Tibial nerve (tissue), 4 donors: ENCODE results near the gene STRIP1. TPM values are rescaled to one million over a fixed set of nuclear protein-coding genes. Genes with fewer than 3 reads are reported as not detected.
A peak's percentile ranks its signal among the peaks of the same experiment; 100 is the strongest.

Source experiments
- DNase-seq, 2 donors: peaks; one replicate each; pipeline ENCODE4 v3.0.0-alpha.2; 2019; ENCODE audit warnings: low spot score in 2 of 2
- H3K27ac ChIP-seq, 4 donors: fragments of 200-600 bp; sonication (generic) in 3 of 4; one replicate each; pipeline ENCODE4 v1.5.1; 2017 to 2019; ENCODE audit warnings: mild to moderate bottlenecking in 1 of 4
- H3K27me3 ChIP-seq, 2 donors: fragments of 200-600 bp; sonication (generic) in 1 of 2; one replicate each; pipeline versions ENCODE4 v1.5.1 to v1.6.0; 2017 to 2019
- H3K36me3 ChIP-seq, 3 donors: fragments of 200-600 bp; sonication (generic); one replicate each; pipeline ENCODE4 v1.5.1; 2018 to 2019
- H3K4me1 ChIP-seq, 4 donors: fragments of 200-600 bp; sonication (generic) in 3 of 4; one replicate each; pipeline ENCODE4 v1.5.1; 2017 to 2019
- H3K4me3 ChIP-seq, 4 donors: fragments of 200-600 bp; sonication (generic) in 3 of 4; one replicate each; pipeline ENCODE4 v1.5.1; 2017 to 2019; ENCODE audit warnings: mild to moderate bottlenecking in 1 of 4, moderate library complexity in 1 of 4
- H3K9me3 ChIP-seq, 4 donors: fragments of 200-600 bp; sonication (generic) in 3 of 4; one replicate each; pipeline ENCODE4 v1.5.1; 2017 to 2019
- EP300 ChIP-seq, 2 donors: sonication (generic); formaldehyde crosslinking; IDR thresholded peaks; one replicate each; pipeline ENCODE4 v1.6.1; 2017; ENCODE audit warnings: antibody characterized with exemption in 2 of 2, mild to moderate bottlenecking in 1 of 2
- POLR2A ChIP-seq, 2 donors: fragments of 450-650 bp; IDR thresholded peaks; one replicate each; pipeline ENCODE4 v1.6.1; 2017; ENCODE audit warnings: antibody characterized with exemption in 2 of 2, mild to moderate bottlenecking in 2 of 2, moderate library complexity in 2 of 2
- WGBS, 2 donors: methylation state at CpG; one replicate each; pipeline ENCODE4 v1.1.5; 2018; 5-methylcytosine and 5-hydroxymethylcytosine counted together
- total RNA-seq, 4 donors: library from RNA; depleted of rRNA; stranded (reverse); fragments of >200 nt; gene quantifications; one replicate each; pipeline ENCODE4 v1.1.0, GENCODE V29; 2016
- TF ChIP-seq, protein P1 (sequence below), 5 experiments: fragments of 200-600 bp in 3 of 5; fragments of 450-650 bp in 2 of 5; sonication (generic) in 3 of 5; IDR thresholded peaks; one replicate each; pipeline ENCODE4 v1.5.1; 2016 to 2019; ENCODE audit warnings: antibody characterized with exemption in 5 of 5, mild to moderate bottlenecking in 3 of 5, moderate library complexity in 2 of 5

Gene STRIP1
- total RNA-seq, 4 donors from 2014 or later: 37.7 to 43.5 (median 39.7) TPM

DNA sequence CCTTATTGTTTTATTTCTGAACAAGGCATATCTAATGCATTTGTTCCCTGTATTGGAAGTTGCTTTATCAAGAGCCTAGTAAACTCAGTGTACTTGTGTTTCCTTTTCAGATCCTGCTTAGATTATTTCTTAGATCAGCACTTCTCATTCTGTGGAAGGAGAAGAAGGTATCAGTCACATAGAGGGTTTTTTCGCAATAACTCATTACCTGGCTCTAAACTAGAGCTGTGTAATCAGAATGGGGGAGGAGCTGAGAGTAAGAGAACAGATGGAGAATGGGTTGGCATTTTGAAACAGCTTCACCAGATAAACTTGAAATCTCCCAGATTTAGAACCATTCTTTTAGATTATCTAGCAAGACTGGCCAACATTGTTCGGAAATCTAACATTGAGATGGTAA, 38.9 kb upstream of the STRIP1 start:
- H3K4me1 ChIP-seq: peaks cover 0 to 72% (median 12%) of the 10 kb centered on the region in 4 donors
- no peak for TF ChIP-seq POLR2A (IDR thresholded peaks at IDR 0.05)
- TF ChIP-seq EP300 (IDR thresholded peaks at IDR 0.05): no peak
- TF ChIP-seq, protein P1, sequence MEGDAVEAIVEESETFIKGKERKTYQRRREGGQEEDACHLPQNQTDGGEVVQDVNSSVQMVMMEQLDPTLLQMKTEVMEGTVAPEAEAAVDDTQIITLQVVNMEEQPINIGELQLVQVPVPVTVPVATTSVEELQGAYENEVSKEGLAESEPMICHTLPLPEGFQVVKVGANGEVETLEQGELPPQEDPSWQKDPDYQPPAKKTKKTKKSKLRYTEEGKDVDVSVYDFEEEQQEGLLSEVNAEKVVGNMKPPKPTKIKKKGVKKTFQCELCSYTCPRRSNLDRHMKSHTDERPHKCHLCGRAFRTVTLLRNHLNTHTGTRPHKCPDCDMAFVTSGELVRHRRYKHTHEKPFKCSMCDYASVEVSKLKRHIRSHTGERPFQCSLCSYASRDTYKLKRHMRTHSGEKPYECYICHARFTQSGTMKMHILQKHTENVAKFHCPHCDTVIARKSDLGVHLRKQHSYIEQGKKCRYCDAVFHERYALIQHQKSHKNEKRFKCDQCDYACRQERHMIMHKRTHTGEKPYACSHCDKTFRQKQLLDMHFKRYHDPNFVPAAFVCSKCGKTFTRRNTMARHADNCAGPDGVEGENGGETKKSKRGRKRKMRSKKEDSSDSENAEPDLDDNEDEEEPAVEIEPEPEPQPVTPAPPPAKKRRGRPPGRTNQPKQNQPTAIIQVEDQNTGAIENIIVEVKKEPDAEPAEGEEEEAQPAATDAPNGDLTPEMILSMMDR (IDR thresholded peaks at IDR 0.05): no peak
- H3K27ac ChIP-seq: peak overlapping the region in 2 of 4 donors; percentile 21 to 30
- H3K9me3 ChIP-seq: no peaks in the 10 kb centered on the region
- no peak for DNase-seq
- H3K36me3 ChIP-seq: peaks cover 0 to 11% (median 0%) of the 10 kb centered on the region in 3 donors
- 99 to 100% methylated on average over 2 of the region's 2 CpGs for WGBS, 2 donors
- no peaks in the 10 kb centered on the region for H3K27me3 ChIP-seq
- H3K4me3 ChIP-seq: no peak overlapping the region

DNA sequence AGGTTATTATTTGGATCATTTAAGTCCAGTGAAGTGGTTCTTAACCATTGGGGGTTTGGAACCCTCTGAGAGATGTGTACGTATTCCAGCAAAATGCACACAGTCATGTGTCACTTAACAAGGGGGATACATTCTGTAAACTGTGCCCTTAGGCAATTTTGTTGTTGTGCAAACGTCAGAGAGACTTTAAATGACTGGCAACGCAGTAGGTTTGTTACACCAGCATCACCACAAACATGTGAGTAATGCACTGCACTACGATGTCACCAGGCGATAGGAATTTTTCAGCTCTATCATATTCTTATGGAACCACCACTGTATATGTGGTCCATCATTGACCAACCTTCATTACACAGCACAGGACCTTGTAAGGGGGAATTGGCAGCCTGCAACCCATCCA, 37.9 kb upstream of the STRIP1 start:
- no peak for DNase-seq
- Histone ChIP-seq H3K27me3 (no peaks in the 10 kb centered on the region), H3K36me3 (peaks cover 0 to 11% (median 0%) of the 10 kb centered on the region in 3 donors), H3K27ac (no peak overlapping the region), H3K4me3 (no peak overlapping the region), H3K9me3 (no peaks in the 10 kb centered on the region), H3K4me1 (peaks cover 0 to 63% (median 12%) of the 10 kb centered on the region in 4 donors)
- WGBS, 2 donors: 84 to 87% methylated on average over 5 of the region's 5 CpGs
- no peak for TF ChIP-seq POLR2A (IDR thresholded peaks at IDR 0.05)
- TF ChIP-seq, protein P1 (IDR thresholded peaks at IDR 0.05): no peak

DNA sequence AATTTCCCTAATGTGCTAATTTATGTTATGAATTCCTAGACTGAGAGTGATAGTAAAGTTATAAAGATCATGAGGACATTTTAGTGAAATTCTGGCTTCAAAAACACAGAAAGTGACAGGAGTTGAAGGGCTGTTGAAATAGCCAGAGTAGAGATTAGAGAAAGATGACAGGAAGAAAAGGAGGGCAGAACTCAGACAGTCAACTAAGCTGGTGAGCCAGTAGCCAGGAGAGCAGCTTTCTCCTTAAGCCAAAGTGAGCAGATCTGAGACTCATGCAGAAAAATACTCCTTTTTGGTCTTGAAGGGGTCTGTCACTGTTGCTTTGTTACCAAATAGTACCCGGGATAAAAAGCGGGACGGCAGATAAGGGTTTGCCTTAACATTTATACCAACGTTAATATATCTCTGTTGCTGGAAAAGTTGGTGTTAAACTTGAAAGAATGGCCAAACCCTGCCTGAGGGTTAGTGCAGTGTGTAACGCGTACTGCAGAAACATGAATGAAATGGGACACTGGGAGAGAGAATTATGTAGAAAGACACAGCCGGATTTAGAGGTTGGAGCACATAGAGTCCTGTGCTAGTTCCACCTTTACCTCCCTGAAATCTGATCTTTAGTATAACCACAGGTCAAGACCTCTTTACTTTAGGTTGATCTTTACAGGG, 37.1 kb upstream of the STRIP1 start:
- Histone ChIP-seq H3K27me3 (no peaks in the 10 kb centered on the region), H3K36me3 (peaks cover 0 to 11% (median 0%) of the 10 kb centered on the region in 3 donors), H3K4me3 (no peak overlapping the region), H3K9me3 (no peaks in the 10 kb centered on the region), H3K4me1 (peaks cover 0 to 65% (median 12%) of the 10 kb centered on the region in 4 donors), H3K27ac (peak overlapping the region in 1 of 4 donors; percentile 36)
- TF ChIP-seq, protein P1 (IDR thresholded peaks at IDR 0.05): no peak
- TF ChIP-seq POLR2A (IDR thresholded peaks at IDR 0.05): no peak
- no peak for TF ChIP-seq EP300 (IDR thresholded peaks at IDR 0.05)
- DNase-seq: no peak
- 52 to 60% methylated on average over 7 of the region's 7 CpGs for WGBS, 2 donors

DNA sequence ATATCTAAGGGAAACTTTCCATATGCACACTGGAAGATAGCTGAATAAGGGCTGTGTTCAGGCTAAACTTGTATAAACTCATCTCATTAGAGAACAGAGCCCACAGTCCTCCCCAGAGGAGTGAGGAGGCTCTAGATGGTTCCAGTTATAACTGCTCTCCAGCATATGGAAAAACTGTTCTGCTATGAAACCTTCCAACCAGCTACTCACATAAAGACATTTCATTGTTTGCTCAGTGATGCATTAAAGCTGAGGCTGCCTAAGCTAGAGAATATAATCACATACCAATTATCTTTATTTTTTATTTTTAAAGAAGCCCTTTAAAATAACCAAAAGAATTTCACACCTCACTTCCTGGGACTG, 36.6 kb upstream of the STRIP1 start:
- DNase-seq: no peak
- no peaks in the 10 kb centered on the region for H3K27me3 ChIP-seq
- TF ChIP-seq, protein P1 (IDR thresholded peaks at IDR 0.05): no peak
- TF ChIP-seq POLR2A (IDR thresholded peaks at IDR 0.05): no peak
- no peak for TF ChIP-seq EP300 (IDR thresholded peaks at IDR 0.05)
- H3K9me3 ChIP-seq: no peaks in the 10 kb centered on the region
- H3K27ac ChIP-seq: no peak overlapping the region
- peaks cover 0 to 69% (median 12%) of the 10 kb centered on the region in 4 donors for H3K4me1 ChIP-seq
- H3K36me3 ChIP-seq: peaks cover 0 to 11% (median 0%) of the 10 kb centered on the region in 3 donors
- H3K4me3 ChIP-seq: no peak overlapping the region

DNA sequence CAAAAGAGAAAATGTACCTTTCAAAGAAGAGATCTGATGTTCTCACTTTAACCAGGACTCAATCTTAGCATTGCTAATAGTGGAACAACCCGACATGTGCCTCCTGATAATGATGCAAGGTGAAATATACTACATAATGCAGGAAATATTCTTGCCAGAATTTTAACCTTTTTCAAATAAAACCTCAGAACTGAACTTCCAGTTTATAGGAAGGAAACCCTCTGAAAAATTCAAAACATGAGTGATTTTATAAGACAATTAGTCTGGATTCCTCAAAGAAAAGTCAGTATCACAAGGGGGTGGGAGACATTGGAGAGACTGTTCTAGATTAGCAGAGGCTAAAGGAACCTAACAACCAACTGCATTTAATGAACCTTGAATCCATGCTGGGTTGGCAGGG, 31.7 kb upstream of the STRIP1 start:
- WGBS, 2 donors: 93 to 95% methylated on average over 1 of the region's 1 CpG
- Histone ChIP-seq H3K27me3 (no peaks in the 10 kb centered on the region), H3K9me3 (no peaks in the 10 kb centered on the region), H3K36me3 (no peaks in the 10 kb centered on the region), H3K4me1 (peaks cover 0 to 70% (median 30%) of the 10 kb centered on the region in 4 donors), H3K4me3 (no peak overlapping the region), H3K27ac (peak overlapping the region in 1 of 4 donors; percentile 79)
- TF ChIP-seq, protein P1 (IDR thresholded peaks at IDR 0.05): no peak
- TF ChIP-seq EP300 (IDR thresholded peaks at IDR 0.05) (no peak), POLR2A (IDR thresholded peaks at IDR 0.05) (no peak)
- no peak for DNase-seq
